ENCODE results near the gene CDK6.

DNA sequence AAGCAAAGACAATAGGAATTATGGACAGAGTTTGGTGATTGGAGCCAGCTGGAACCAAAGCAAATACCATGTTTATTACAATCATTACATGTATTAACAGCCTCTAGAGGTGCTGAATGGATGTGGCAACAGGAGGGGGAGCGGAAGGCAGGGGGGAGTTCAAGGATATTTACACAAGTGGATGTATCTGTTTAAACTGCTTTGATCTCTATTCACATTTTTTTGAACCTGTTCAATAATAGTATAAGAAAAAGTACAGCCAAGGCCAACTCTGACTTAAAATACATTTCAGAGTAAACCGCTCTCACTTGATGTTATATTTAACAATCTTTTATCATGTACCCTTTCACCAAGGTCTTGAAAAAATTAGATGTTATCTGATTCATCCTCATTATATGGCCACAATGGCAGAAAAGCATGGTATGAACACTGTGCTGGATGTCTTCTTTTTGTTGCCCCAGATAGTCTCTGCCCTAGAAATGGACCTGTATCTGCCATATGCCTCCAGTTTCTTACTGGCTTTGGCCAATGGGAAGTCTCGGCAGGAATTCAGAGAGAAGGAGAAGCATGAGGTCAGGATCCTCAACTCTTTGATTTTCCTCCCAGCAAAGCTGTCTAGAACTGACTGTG lies 158.0 kb downstream of the CDK6 start:
- TF ChIP-seq ELK1 (IDR thresholded peaks at IDR 0.05; ENCODE audit: low read depth, low read length) (no peak), CTCF (IDR thresholded peaks at IDR 0.05) (no peak)
- TF ChIP-seq, protein P1, sequence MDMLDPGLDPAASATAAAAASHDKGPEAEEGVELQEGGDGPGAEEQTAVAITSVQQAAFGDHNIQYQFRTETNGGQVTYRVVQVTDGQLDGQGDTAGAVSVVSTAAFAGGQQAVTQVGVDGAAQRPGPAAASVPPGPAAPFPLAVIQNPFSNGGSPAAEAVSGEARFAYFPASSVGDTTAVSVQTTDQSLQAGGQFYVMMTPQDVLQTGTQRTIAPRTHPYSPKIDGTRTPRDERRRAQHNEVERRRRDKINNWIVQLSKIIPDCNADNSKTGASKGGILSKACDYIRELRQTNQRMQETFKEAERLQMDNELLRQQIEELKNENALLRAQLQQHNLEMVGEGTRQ (IDR thresholded peaks at IDR 0.05) = no peak

Data from A549 (cell line).